ENCODE measurements around the gene RDH13.
"Not testable (repeated sequence)": the region's sequence is repeated elsewhere in the genome, so short reads cannot be mapped to it uniquely, and the experiment has no call there.

RDH13 gene

GRCh38 chr19:55044286-55044685 lies 18.7 kb downstream of the RDH13 start:
- DNase-seq: no peak

- DNase-seq: no peak
Measured at GRCh38 chr19:55042688-55043087, 20.3 kb downstream of the RDH13 start.

- no peak for DNase-seq
Measured at GRCh38 chr19:55042344-55042678, 20.6 kb downstream of the RDH13 start.

- DNase-seq: peak in 1 of 2 donors; percentile 21
Measured at GRCh38 chr19:55041627-55042343, 21.2 kb downstream of the RDH13 start.

DNA sequence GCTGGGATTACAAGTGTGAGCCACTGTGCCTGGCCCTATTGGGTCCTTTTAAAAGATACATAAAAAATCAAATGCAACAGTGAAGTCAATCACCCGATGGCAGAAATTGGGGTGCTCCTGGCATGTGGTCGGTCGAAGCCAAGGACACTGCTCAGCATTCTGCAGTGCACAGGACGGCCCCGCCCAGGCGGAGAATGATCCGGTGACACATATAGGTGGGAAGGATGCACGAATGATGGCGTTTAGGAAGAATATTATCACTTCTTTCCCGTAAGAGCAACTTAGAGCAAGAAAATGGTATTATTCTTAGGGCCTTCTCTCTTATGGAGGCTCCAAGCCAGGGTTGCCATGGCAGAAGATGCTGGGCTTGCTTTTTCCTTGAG lies 21.7 kb downstream of the RDH13 start:
- no peak for DNase-seq

- not testable (repeated sequence) for DNase-seq
Measured at GRCh38 chr19:55040654-55041053, 22.3 kb downstream of the RDH13 start.

- not testable (repeated sequence) for DNase-seq
Measured at GRCh38 chr19:55037603-55038002, 25.3 kb downstream of the RDH13 start.

GRCh38 chr19:55036058-55036457 lies 26.9 kb downstream of the RDH13 start:
- DNase-seq: no peak

DNA sequence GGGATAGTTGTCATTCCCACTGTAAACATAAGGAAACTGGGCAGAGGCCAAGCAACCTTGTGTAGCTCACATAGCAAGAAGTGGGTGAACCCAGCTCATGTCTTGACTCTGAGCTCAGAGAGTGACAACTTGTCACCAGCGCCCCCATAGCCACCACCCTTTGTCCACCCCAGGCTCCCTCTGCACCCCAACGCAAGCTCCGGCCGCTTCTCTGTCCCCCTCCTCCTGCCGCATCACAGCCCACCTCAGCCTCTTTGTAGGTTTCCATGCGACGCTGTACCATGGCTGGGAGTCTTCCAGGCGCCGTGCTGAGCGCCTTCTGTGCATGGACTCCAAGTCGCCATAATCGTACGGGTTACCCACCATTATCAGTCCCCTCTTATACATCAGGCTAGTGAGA lies 28.2 kb downstream of the RDH13 start:
- no peak for DNase-seq

DNA sequence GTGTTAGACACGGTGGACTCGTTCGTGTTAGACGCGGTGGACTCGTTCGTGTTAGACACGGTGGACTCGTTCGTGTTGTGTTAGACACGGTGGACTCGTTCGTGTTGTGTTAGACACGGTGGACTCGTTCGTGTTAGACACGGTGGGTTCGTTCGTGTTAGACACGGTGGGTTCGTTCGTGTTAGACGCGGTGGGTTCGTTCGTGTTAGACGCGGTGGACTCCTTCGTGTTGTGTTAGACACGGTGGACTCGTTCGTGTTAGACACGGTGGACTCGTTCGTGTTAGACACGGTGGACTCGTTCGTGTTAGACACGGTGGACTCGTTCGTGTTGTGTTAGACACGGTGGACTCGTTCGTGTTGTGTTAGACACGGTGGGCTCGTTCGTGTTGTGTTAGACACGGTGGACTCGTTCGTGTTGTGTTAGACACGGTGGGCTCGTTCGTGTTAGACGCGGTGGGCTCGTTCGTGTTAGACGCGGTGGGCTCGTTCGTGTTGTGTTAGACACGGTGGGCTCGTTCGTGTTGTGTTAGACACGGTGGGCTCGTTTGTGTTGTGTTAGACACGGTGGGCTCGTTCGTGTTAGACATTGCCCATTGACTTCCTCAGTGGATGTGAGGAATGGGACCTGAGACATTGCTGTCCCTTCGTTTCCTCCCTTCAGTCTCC lies 29.8 kb downstream of the RDH13 start:
- not testable (repeated sequence) for DNase-seq

GRCh38 chr19:55032170-55032800 lies 30.7 kb downstream of the RDH13 start:
- no peak for DNase-seq

GRCh38 chr19:55031178-55031577 lies 31.8 kb downstream of the RDH13 start:
- no peak for DNase-seq

GRCh38 chr19:55028757-55029156 lies 34.2 kb downstream of the RDH13 start:
- DNase-seq: no peak

GRCh38 chr19:55027472-55028337 lies 35.2 kb downstream of the RDH13 start:
- DNase-seq: no peak

DNA sequence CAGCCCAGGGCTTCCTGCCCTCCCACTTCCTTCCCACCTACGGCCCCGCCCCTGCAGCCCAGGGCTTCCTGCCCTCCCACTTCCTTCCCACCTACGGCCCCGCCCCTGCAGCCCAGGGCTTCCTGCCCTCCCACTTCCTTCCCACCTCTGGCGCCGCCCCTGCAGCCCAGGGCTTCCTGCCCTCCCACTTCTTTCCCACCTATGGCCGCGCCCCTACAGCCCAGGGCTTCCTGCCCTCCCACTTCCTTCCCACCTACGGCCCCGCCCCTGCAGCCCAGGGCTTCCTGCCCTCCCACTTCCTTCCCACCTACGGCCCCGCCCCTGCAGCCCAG lies 35.8 kb downstream of the RDH13 start:
- DNase-seq: not testable (repeated sequence)

- no peak for DNase-seq
Measured at GRCh38 chr19:55024111-55024510, 38.8 kb downstream of the RDH13 start.

- DNase-seq: not testable (repeated sequence)
Measured at GRCh38 chr19:55020351-55020750, 42.6 kb downstream of the RDH13 start.

- no peak for DNase-seq
Measured at GRCh38 chr19:55018633-55019032, 44.3 kb downstream of the RDH13 start.

- no peak for DNase-seq
Measured at GRCh38 chr19:55018216-55018615, 44.7 kb downstream of the RDH13 start.

DNA sequence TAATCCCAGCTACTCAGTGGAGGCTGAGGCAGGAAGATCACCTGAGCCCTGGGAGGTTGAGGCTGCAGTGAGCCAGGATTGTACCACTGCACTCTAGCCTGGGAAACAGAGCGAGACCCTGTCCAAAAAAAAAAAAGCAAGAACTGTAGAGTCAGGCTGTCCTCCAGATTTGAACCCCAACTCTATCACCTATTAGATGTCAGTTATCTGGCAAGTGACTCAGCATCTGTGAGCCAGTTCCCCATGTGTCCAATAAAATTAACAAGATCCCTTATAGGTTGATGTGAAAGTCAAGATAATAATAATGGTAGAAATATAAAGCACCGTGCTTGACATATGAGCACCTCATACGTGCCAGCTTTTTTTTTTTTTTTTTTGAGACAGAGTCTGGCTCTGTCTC lies 46.9 kb downstream of the RDH13 start:
- DNase-seq: no peak

DNA sequence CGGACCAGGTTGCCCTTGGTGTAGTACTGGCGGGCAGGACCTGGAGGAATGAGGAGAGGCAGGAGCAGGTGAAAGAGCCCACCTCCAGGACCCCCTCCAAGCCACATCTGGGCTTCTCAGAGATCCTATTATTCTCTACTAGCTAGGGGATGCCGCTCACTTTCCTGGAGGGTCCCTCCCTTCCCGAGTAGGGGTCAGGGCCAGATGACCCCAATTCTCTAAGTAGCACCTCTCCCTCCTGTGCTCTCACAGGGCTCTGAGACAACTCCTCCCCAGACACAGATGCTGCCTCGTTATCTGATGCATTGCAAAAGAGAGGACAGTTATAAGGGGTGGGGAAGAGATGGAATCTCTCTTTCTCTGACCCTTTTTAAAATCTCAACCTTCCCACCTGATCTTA lies 47.8 kb downstream of the RDH13 start:
- DNase-seq: no peak

DNA sequence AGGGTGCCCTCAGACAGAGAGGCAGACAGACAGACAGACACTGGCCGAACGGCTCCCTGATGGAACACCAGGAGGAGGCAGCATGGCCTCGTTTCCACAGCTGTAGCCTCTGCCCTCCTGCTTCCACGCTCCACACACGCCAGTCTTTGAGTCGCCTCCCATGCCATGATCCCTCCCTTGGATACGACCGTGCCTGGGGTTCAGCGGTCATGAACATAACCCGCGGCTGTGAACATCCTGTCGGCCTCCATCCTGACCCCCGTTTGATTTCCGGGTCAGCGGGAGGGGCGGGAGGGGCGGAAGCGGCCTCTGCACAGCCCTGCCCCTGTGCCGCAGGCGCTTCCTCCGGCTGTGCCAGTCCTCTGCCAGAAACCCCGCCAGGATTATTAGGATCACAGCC lies 48.2 kb downstream of the RDH13 start:
- DNase-seq: peak; percentile 7 to 28

- DNase-seq: no peak
Measured at GRCh38 chr19:55013596-55013995, 49.4 kb downstream of the RDH13 start.

Measured in CD4-positive, alpha-beta T cell treated with Interferon alpha-2 for 1 hour (primary cell).